H1 (cell line): ENCODE results near the gene ADNP. TPM values are rescaled to one million over a fixed set of nuclear protein-coding genes. Genes with fewer than 3 reads are reported as not detected.

Experiments
- CHD1 ChIP-seq: IDR thresholded peaks from 2 replicates; pipeline ENCODE4 v1.6.1; 2012; ENCODE audit warnings: low read depth, low read length, improper control_type of control experiment
- CHD7 ChIP-seq: fragments of 300-600 bp; sonication (generic); IDR thresholded peaks from 2 replicates; pipeline ENCODE4 v1.7.1; 2012; ENCODE audit warnings: low read length, moderate library complexity, mild to moderate bottlenecking, inconsistent platforms; ENCODE audit not compliant: insufficient replicate concordance
- CREB1 ChIP-seq: IDR thresholded peaks from 2 replicates; pipeline ENCODE4 v1.6.1; 2012; ENCODE audit warnings: inconsistent platforms
- JUN ChIP-seq: IDR thresholded peaks from 2 replicates; pipeline ENCODE4 v1.6.1; 2011; ENCODE audit warnings: low read depth, mild to moderate bottlenecking, improper control_type of control experiment, low read length
- JUND ChIP-seq: IDR thresholded peaks from 2 replicates; pipeline ENCODE4 v1.6.1; 2011; ENCODE audit warnings: mild to moderate bottlenecking, improper control_type of control experiment, low read length
- MAFK ChIP-seq: IDR thresholded peaks from 2 replicates; pipeline ENCODE4 v1.6.1; 2012; ENCODE audit warnings: low read depth, mild to moderate bottlenecking, improper control_type of control experiment, low read length
- NANOG ChIP-seq: IDR thresholded peaks from 2 replicates; pipeline ENCODE4 v1.6.1; 2011; ENCODE audit warnings: low read length, low read depth, mild to moderate bottlenecking, inconsistent platforms; ENCODE audit not compliant: insufficient read depth, poor library complexity, severe bottlenecking
- NRF1 ChIP-seq: IDR thresholded peaks from 2 replicates; pipeline ENCODE4 v1.6.1; 2011; ENCODE audit warnings: mild to moderate bottlenecking, low read depth, low read length, improper control_type of control experiment
- RAD21 ChIP-seq, 2 experiments: IDR thresholded peaks in 1 of 2; conservative IDR thresholded peaks in 1 of 2; 2 replicates each; pipeline ENCODE4 v1.6.1; 2011; ENCODE audit warnings: low read depth in 2 of 2, low read length in 2 of 2, improper control_type of control experiment in 1 of 2, inconsistent platforms in 1 of 2, mild to moderate bottlenecking in 1 of 2, moderate library complexity in 1 of 2
- RBBP5 ChIP-seq: IDR thresholded peaks from 2 replicates; pipeline ENCODE4 v1.7.1; 2012; ENCODE audit warnings: low read depth, mild to moderate bottlenecking, inconsistent platforms, low read length, moderate library complexity, borderline replicate concordance
- polyA plus RNA-seq, 7 experiments: library from polyadenylated mRNA; depleted of rRNA in 3 of 7; stranded (reverse) in 5 of 7; unstranded in 2 of 7; fragments of >200 nt in 5 of 7; fragments of 200-250 nt in 2 of 7; gene quantifications; 1 replicate in 5 of 7; 2 replicates in 1 of 7; 4 replicates in 1 of 7; pipeline versions ENCODE4 v1.2.1 to v1.2.3, GENCODE V29; 2011 to 2013; ENCODE audit warnings: missing spikeins in 2 of 7, mixed read lengths in 2 of 7
- total RNA-seq: library from RNA; stranded (reverse); fragmentation: NEBNext Ultra II Directional; extraction: Animal tissue kit (Norgen Biotek cat#: 25700); gene quantifications from 2 replicates; pipeline ENCODE4 v1.2.1, GENCODE V29; 2021

ADNP gene
- total and polyA plus RNA-seq, 2 of the 8 experiments (the other 6 are each of a cell fraction or from before 2014, with no cell fraction given): 31.6 to 123 TPM

DNA sequence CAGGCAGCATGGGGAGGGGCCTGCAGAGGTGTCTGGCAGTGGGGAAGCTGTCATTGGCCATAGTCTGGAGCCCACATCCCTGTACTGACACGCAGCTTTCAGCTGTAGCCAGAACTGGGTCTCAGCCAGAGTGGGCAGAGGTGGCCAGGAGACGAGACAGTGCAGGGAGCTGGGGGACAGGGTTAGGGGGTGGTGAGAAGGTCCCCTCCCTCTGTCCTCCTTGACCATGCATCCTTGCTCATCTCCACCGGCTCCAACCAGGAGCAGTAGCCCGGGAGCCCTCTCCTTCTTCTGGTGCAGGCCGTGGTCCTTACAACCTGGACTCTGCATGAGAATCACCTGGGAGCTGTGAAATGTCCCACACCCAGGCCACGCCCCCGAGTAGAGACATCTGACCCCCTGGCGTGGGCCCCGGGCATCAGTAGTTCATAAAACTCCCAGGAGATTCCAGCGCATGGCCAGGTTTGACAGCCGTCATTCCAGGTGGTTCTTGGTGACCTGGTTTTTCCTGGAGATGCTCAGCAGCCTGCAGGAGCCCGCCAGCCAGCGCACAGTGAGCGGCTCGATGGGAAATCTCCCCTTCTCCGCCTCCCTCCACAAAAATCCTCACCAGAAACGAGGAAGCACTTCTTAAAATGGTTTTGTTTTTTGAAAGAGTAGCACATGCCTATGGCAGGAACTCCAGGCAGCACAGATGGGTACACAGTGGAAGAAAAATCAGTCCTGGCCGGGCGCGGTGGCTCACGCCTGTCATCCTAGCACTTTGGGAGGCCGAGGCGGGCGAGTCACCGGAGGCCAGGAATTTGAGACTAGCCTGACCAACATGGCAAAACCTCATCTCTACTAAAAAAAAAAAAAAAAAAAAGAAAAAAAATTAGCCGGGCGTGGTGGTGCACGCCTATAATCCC lies 56.2 kb downstream of the ADNP start (continued):
- no peak for TF ChIP-seq CHD7
- no peak for TF ChIP-seq NANOG
- TF ChIP-seq JUND: no peak
- no peak for TF ChIP-seq RBBP5
- no peak for TF ChIP-seq RAD21 (IDR thresholded peaks at IDR 0.05 in 1 of 2, conservative IDR thresholded peaks at IDR 0.05 in 1 of 2; ENCODE audit: low read depth in 2 of 2, low read length in 2 of 2)
- TF ChIP-seq CREB1: no peak
- no peak for TF ChIP-seq NRF1
- no peak for TF ChIP-seq CHD1
- no peak for TF ChIP-seq MAFK
- no peak for TF ChIP-seq JUN
